ENCODE measurements around the gene TEX48.

Gene TEX48

GRCh38 chr9:114666851-114667250, 15.1 kb downstream of the TEX48 start:
- no peak for DNase-seq (ENCODE audit: low read depth)

GRCh38 chr9:114666401-114666800, 15.6 kb downstream of the TEX48 start:
- DNase-seq (ENCODE audit: low read depth), result no peak

GRCh38 chr9:114664181-114664580, 17.8 kb downstream of the TEX48 start:
- no peak for DNase-seq (ENCODE audit: low read depth)

- no peak for DNase-seq (ENCODE audit: low read depth)
These were observed 19.7 kb downstream of the TEX48 start for GRCh38 chr9:114662081-114662989.

- no peak for DNase-seq (ENCODE audit: low read depth)
These were observed 24.3 kb downstream of the TEX48 start, which contains the start of gene TEX53 for GRCh38 chr9:114657705-114658104. Gene TEX53, minus strand, starts transcription at chr9:114657805. Its CDS starts 31 bp downstream, at chr9:114657774.

GRCh38 chr9:114656301-114656700, 25.7 kb downstream of the TEX48 start:
- DNase-seq (ENCODE audit: low read depth), result no peak

GRCh38 chr9:114655689-114656088, 26.3 kb downstream of the TEX48 start:
- peak; percentile 36 for DNase-seq (ENCODE audit: low read depth)

- DNase-seq (ENCODE audit: low read depth), result peak; percentile 26
These were observed 28.3 kb downstream of the TEX48 start for GRCh38 chr9:114653556-114654159.

GRCh38 chr9:114652776-114653555, 29.0 kb downstream of the TEX48 start:
- no peak for DNase-seq (ENCODE audit: low read depth)

GRCh38 chr9:114643896-114644295, 38.1 kb downstream of the TEX48 start:
- no peak for DNase-seq (ENCODE audit: low read depth)

- no peak for DNase-seq (ENCODE audit: low read depth)
These were observed 39.0 kb downstream of the TEX48 start for GRCh38 chr9:114643001-114643400.

- DNase-seq (ENCODE audit: low read depth), result no peak
These were observed 40.0 kb downstream of the TEX48 start for GRCh38 chr9:114641967-114642366.

GRCh38 chr9:114638404-114638803, 43.6 kb downstream of the TEX48 start:
- no peak for DNase-seq (ENCODE audit: low read depth)

GRCh38 chr9:114634387-114634786, 47.6 kb downstream of the TEX48 start:
- DNase-seq (ENCODE audit: low read depth), result no peak

GRCh38 chr9:114633438-114634089, 48.4 kb downstream of the TEX48 start:
- DNase-seq (ENCODE audit: low read depth), result no peak

GRCh38 chr9:114631166-114631565, 50.8 kb downstream of the TEX48 start:
- no peak for DNase-seq (ENCODE audit: low read depth)

- no peak for DNase-seq (ENCODE audit: low read depth)
These were observed 52.4 kb downstream of the TEX48 start for GRCh38 chr9:114629563-114630090.

- no peak for DNase-seq (ENCODE audit: low read depth)
These were observed 54.4 kb downstream of the TEX48 start for GRCh38 chr9:114627553-114627952.

GRCh38 chr9:114626415-114627020, 55.5 kb downstream of the TEX48 start:
- no peak for DNase-seq (ENCODE audit: low read depth)

- no peak for DNase-seq (ENCODE audit: low read depth)
These were observed 57.3 kb downstream of the TEX48 start for GRCh38 chr9:114624677-114625076.

GRCh38 chr9:114621975-114622609, 59.9 kb downstream of the TEX48 start:
- DNase-seq (ENCODE audit: low read depth), result no peak
